Measurements from ENCODE around the gene ARHGAP27. TPM values are rescaled to one million over a fixed set of nuclear protein-coding genes. Genes with fewer than 3 reads are reported as not detected.
A peak's percentile ranks its signal among the peaks of the same experiment; 100 is the strongest.

The ARHGAP27 gene
- polyA plus RNA-seq, 3 donors = 47.2 to 315 (median 55.0) TPM

- Histone ChIP-seq H3K4me1 (ENCODE audit: control insufficient read depth in 1 of 2, insufficient read depth in 2 of 2, low read length in 2 of 2) (peaks cover 77 to 82% of the 10 kb centered on the region in 2 donors), H3K4me2 (replicated peaks; ENCODE audit: extremely low read depth, low read length, poor library complexity, severe bottlenecking) (peak overlapping the region; percentile 100), H3K27me3 (ENCODE audit: control insufficient read depth in 2 of 2, insufficient read depth in 2 of 2, low read length in 2 of 2) (no peaks in the 10 kb centered on the region), H3K9ac (ENCODE audit: insufficient read depth, low read length, poor library complexity, severe bottlenecking) (peak overlapping the region; percentile 77), H3K9me3 (replicated peaks in 1 of 2; ENCODE audit: control insufficient read depth in 1 of 2, insufficient read depth in 1 of 2, low read length in 2 of 2) (no peaks in the 10 kb centered on the region), H3K79me2 (ENCODE audit: insufficient read depth, low read length) (peaks cover 94% of the 10 kb centered on the region), H3K4me3 (replicated peaks in 1 of 3; ENCODE audit: low read depth in 2 of 3, low read length in 3 of 3) (peak overlapping the region; percentile 65 to 99 (median 82)), H3K36me3 (replicated peaks in 1 of 2; ENCODE audit: control insufficient read depth in 1 of 2, insufficient read depth in 2 of 2, low read length in 2 of 2) (peaks cover 22 to 23% of the 10 kb centered on the region in 2 donors), H2AFZ (ENCODE audit: insufficient read depth, low read depth, low read length, poor library complexity, severe bottlenecking) (no peak overlapping the region), H3K27ac (ENCODE audit: low read depth in 1 of 2, low read length in 2 of 2) (peak overlapping the region; percentile 85 to 91), H4K20me1 (ENCODE audit: insufficient read depth, low read length) (peaks cover 64% of the 10 kb centered on the region)
- peak overlapping the region; percentile 99 for H3K4me3 Mint-ChIP-seq
- H3K9me3 Mint-ChIP-seq = no peaks in the 10 kb centered on the region
- H3K36me3 Mint-ChIP-seq = peaks cover 28 to 70% of the 10 kb centered on the region in 2 donors
- intact Hi-C loops (cut with micrococcal nuclease) = no loop called here
- 16% methylated on average over 7 of the region's 11 CpGs for WGBS (ENCODE audit: insufficient coverage)
- H3K27me3 Mint-ChIP-seq (ENCODE audit: low read depth in 3 of 3) = peaks cover 0 to 2% (median 0%) of the 10 kb centered on the region in 3 donors
- peak overlapping the region; percentile 87 to 98 (median 96) for H3K27ac Mint-ChIP-seq
- peaks cover 71% of the 10 kb centered on the region for H3K4me1 Mint-ChIP-seq
- no peak for TF ChIP-seq CTCF (IDR thresholded peaks at IDR 0.05)
- no peak for DNase-seq
Observed at GRCh38 chr17:45408611-45409421, 23.9 kb downstream of the ARHGAP27 start.

GRCh38 chr17:45406107-45406506, 26.6 kb downstream of the ARHGAP27 start:
- no peaks in the 10 kb centered on the region for H3K27me3 Mint-ChIP-seq (ENCODE audit: low read depth in 3 of 3)
- peaks cover 46% of the 10 kb centered on the region for H3K4me1 Mint-ChIP-seq
- peaks cover 89% of the 10 kb centered on the region for H3K79me2 ChIP-seq (ENCODE audit: insufficient read depth, low read length)
- H3K4me2 ChIP-seq (replicated peaks; ENCODE audit: extremely low read depth, low read length, poor library complexity, severe bottlenecking) = peak overlapping the region; percentile 69
- intact Hi-C loops (cut with micrococcal nuclease) = no loop called here
- H4K20me1 ChIP-seq (ENCODE audit: insufficient read depth, low read length) = peaks cover 91% of the 10 kb centered on the region
- H3K4me1 ChIP-seq (ENCODE audit: control insufficient read depth in 1 of 2, insufficient read depth in 2 of 2, low read length in 2 of 2) = peaks cover 51 to 55% of the 10 kb centered on the region in 2 donors
- no peaks in the 10 kb centered on the region for H3K9me3 Mint-ChIP-seq
- no peaks in the 10 kb centered on the region for H3K27me3 ChIP-seq (ENCODE audit: control insufficient read depth in 2 of 2, insufficient read depth in 2 of 2, low read length in 2 of 2)
- peak overlapping the region in 1 of 2 donors; percentile 74 for H3K27ac ChIP-seq (ENCODE audit: low read depth in 1 of 2, low read length in 2 of 2)
- H3K4me3 ChIP-seq (replicated peaks in 1 of 3; ENCODE audit: low read depth in 2 of 3, low read length in 3 of 3) = peak overlapping the region in 1 of 3 experiments; percentile 99
- peak; percentile 38 to 70 (median 65) for DNase-seq
- WGBS (ENCODE audit: insufficient coverage) = no CpG with 5 or more reads among the region's 7 CpGs
- H3K36me3 ChIP-seq (replicated peaks in 1 of 2; ENCODE audit: control insufficient read depth in 1 of 2, insufficient read depth in 2 of 2, low read length in 2 of 2) = peaks cover 49 to 50% of the 10 kb centered on the region in 2 donors
- no peak overlapping the region for H3K9ac ChIP-seq (ENCODE audit: insufficient read depth, low read length, poor library complexity, severe bottlenecking)
- peak overlapping the region in 4 of 7 donors; percentile 73 to 94 (median 88) for H3K27ac Mint-ChIP-seq
- peaks cover 50 to 80% of the 10 kb centered on the region in 2 donors for H3K36me3 Mint-ChIP-seq
- H2AFZ ChIP-seq (ENCODE audit: insufficient read depth, low read depth, low read length, poor library complexity, severe bottlenecking) = no peak overlapping the region
- H3K4me3 Mint-ChIP-seq = peak overlapping the region in 1 of 2 donors; percentile 43
- H3K9me3 ChIP-seq (replicated peaks in 1 of 2; ENCODE audit: control insufficient read depth in 1 of 2, insufficient read depth in 1 of 2, low read length in 2 of 2) = no peaks in the 10 kb centered on the region
- TF ChIP-seq CTCF (IDR thresholded peaks at IDR 0.05) = no peak
